Prostate gland (tissue), 2 donors: ENCODE data around the gene ARMH3.

Experiments
- POLR2A ChIP-seq: fragments of 450-650 bp; IDR thresholded peaks from one replicate; pipeline ENCODE4 v1.6.1; 2016; ENCODE audit warnings: antibody characterized with exemption, mild to moderate bottlenecking
- TF ChIP-seq, protein P1 (sequence below), 4 experiments: fragments of 200-600 bp in 2 of 4; fragments of 450-650 bp in 2 of 4; sonication (generic) in 2 of 4; IDR thresholded peaks; 1 replicate in 3 of 4; 2 replicates in 1 of 4; pipeline ENCODE4 v1.5.1; 2016 to 2019; ENCODE audit warnings: antibody characterized with exemption in 4 of 4, mild to moderate bottlenecking in 2 of 4, moderate library complexity in 2 of 4

DNA sequence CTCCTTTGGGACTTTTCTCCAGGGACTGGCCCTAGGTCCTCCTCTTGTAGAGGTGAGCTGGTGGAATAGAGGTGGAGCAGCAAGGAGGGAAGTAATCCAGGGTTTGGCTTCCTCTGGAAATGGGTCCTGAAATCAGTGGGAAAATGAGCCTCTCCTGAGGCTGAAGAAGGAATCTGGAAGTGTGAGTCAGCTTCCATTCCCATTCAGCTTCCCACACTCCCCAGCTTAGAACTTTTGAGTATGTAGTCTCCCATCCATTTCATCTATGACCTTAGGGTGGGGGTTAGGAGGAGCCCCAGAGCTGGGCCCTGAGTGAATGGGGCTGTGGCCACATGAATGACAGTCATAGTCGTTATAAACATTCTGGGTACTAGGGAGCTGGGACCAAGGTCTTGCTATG is 46.4 kb upstream of the ARMH3 start:
- no peak for TF ChIP-seq POLR2A
- TF ChIP-seq, protein P1, sequence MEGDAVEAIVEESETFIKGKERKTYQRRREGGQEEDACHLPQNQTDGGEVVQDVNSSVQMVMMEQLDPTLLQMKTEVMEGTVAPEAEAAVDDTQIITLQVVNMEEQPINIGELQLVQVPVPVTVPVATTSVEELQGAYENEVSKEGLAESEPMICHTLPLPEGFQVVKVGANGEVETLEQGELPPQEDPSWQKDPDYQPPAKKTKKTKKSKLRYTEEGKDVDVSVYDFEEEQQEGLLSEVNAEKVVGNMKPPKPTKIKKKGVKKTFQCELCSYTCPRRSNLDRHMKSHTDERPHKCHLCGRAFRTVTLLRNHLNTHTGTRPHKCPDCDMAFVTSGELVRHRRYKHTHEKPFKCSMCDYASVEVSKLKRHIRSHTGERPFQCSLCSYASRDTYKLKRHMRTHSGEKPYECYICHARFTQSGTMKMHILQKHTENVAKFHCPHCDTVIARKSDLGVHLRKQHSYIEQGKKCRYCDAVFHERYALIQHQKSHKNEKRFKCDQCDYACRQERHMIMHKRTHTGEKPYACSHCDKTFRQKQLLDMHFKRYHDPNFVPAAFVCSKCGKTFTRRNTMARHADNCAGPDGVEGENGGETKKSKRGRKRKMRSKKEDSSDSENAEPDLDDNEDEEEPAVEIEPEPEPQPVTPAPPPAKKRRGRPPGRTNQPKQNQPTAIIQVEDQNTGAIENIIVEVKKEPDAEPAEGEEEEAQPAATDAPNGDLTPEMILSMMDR (IDR thresholded peaks at IDR 0.05) = no peak
